ENCODE data around the gene MYH7B.

Gene MYH7B

DNA sequence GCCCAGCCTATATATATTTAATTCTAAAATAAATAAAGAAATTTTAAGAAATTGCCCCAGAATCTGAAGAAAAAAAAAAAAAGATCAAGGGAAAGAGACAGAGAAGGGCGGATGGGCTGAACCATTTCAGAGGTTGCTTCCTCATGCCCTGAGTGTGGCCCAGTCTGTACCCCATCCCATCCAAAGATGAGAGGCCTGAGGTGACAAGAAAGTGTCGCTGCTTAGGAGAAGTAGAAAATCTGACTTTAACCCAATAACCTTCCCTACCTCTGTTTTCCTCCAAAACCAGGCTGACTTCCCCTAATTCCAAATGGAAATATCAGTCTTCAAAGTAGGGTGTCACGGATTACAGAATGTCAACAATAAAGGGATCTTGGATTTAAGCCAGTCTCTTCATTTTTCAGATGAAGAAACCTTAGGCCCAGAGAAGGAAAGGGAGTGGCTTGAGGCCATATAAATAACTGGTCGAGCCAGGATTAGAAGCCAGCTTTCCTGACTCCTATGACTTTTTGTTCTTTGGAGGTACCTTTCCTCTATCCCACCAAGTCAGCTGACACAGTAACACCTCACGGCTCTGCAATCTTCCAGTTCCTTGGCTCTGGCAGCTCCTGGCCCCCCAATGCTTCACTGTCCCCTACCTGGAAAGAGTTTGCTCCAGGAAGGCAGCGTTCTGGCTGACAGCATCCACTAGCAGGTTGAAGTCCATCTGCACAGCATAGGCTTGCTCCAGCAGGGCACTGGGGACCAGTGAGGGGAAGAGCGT lies 10.2 kb upstream of the MYH7B start:
- DNase-seq, result no peak

DNA sequence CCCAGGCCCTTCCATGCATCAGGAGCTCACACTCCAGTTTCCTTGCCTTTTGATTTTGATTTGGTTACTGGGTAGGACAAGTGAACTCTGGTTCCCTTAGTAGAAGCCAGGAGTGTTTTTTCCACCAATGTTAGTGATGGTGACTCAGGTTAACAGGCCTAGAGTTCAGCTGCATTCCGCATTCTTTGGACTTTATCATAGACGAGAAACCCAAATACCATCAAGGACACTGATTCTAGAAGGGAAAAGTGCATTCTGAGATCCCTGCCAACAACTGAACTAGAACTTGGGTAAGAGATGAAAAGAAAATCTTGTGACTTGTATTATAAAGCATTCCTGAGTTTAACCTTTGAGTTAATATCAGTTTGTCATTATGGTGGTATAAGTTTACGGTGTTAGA lies 9.0 kb upstream of the MYH7B start:
- DNase-seq, result no peak

DNA sequence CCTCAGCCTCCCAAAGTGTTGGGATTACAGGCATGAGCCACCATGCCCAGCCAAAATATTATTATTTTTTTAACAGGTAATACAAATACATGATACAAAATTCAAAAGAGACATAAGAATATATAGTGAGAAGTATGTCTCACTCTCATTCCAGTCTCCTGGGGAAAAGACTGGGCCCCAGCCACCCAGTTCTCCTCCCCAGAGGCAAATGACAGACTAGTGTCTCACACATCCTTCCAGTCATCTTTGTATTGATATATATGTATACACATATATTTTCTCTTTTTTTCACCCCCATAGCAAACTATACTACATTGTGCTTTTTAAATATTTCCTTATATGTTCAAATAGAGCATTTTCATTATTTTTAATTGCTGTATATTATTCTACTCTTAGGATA lies 8.3 kb upstream of the MYH7B start:
- DNase-seq, result no peak

DNA sequence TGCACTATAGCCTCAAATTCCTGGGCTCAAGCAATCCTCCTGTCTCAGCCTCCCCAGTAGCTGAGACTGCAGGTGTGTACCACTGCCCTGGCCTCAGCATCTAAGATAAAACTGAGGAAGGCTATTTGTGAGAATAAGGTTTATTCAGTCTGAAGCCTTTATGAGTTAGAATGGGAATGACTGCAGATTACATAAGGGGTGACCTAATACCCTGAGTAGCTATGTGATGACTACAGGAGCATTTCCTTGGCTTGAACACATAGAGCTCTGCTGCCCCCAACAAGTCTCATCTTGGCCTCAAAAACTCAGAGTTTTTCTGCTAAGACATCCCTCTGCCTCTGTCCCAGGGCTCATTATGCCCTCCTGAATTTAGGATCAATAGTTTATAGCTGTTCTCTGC lies 7.6 kb upstream of the MYH7B start:
- no peak for DNase-seq

DNA sequence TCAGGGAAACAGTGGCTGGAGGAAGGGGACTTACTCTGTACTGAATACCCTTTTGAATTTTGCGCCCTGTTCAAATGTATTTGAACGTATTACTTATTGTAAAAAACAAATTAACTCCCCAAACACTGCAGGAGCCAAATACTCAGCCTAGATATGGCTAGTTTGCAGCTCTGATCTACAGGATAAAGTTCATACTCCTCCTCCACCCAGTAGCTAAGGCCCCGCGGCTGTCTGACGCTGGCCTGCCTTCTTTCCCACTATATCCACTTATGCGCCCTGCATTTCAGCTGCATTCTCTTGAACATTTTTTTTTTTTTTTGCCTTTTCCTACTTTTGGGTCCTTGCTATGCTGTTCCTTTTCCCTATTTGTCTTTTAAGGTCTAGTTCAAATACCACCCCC lies 6.5 kb upstream of the MYH7B start:
- DNase-seq, result no peak

DNA sequence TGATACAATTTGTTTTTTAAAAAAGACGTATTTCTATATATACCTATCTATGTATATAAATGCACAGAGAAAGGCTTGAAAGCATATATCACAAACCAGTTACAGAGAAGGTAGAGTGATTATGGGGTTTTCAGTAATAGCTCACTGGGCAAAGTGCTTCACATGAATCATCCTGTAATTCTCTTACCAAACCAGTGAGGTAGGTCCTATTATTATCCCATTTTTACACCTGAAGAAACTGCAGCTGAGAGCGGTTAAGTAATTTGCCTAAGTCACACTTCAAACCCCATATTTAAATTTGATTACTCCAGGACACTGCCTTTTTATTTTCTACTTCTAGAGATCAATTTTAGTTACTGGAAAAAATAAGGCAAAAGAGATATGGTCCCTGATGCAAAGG lies 4.4 kb upstream of the MYH7B start:
- DNase-seq, result peak in 1 of 3 experiments; percentile 13

DNA sequence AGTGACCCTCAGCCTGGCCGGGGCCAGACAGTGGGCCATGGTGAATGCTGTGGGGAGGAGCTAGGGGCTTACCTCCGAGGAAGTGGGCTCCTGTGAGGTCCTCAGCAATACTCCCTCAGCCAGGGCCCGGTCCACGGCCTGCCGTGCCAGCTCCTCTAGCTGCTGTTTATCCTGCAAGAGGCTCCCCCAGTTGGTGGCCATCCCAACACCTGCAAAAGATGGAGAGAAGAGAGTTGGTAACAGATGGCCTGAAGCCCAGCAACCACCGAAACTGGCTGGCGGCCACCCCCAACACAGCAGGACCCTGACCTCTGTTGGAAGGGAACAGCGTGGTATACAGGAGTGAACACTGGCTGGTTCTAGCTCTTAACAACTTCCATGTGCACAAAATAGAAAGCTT lies 4.0 kb upstream of the MYH7B start:
- DNase-seq, result no peak

DNA sequence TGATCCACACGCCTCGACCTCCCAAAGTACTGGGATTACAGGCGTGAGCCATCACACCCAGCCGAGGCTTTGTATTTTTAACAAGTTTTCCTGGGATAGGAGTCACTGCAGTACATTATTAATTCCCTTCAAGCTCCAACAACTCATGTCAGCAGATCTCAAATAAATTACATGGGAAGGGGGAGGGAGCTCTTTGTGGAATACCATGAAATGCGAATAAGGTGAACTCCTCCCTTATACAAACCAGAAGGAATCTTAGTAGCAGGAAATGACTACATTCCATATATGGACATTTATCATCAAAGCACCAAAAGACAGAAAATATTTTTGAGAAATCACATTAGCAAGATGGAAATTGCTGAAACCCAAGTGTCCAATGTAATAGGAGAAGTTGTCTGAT lies 3.0 kb upstream of the MYH7B start:
- no peak for DNase-seq

DNA sequence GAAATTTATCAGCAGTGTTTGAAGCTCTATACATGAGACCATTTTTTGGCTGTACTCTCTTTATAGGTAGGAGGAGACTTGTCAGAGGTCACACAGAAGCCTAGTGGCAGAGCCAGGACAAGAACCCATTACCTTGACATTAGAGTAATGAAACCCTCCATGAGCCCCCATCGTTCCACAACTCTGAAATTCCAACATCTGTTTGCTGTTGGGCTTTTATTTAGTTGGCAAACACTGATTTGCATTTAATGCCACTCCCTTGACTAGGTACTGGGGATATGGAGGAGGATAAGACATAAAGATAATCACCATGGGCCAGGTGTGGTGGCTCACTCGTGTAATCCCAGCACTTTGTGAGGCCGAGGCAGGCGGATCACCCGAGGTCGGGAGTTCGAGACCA lies 1.7 kb upstream of the MYH7B start:
- DNase-seq, result no peak

DNA sequence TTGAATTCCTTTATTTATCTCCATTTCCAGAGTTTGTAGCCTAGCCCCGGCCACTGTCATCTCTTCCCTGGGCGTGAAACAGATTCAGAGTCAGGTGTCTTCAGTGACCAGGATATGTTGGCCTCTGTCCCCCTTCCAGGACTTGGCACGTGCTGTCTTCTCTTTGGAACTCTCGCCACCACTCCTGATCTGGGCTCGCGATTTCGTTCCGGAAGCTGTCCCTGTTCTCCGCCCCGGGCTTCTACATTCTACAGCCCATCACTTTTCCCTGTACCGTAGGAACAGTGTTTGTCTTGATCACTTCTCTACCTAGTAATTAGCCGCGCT lies 801 bp upstream of the MYH7B start:
- DNase-seq, result no peak

DNA sequence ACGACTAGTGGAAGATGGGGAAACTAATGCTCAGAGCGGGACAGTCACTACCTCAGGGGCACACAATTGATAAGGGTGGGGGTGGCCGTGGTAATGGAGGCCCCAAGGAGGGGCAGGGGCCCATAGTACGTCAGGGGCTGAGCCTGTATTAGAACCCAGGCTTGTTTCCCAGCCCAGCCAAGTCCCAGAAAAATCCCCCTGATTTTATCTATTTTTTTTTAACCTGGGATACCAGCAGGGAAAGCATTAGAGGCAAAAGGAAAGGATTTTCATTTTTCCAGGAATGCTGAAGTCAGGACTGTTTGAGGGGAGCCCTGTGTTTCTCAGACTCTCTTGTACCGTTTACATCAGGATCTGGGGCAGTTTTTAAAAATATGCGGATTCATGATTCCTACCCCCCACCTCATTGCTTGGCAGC lies 382 bp downstream of the MYH7B start:
- DNase-seq, result no peak

DNA sequence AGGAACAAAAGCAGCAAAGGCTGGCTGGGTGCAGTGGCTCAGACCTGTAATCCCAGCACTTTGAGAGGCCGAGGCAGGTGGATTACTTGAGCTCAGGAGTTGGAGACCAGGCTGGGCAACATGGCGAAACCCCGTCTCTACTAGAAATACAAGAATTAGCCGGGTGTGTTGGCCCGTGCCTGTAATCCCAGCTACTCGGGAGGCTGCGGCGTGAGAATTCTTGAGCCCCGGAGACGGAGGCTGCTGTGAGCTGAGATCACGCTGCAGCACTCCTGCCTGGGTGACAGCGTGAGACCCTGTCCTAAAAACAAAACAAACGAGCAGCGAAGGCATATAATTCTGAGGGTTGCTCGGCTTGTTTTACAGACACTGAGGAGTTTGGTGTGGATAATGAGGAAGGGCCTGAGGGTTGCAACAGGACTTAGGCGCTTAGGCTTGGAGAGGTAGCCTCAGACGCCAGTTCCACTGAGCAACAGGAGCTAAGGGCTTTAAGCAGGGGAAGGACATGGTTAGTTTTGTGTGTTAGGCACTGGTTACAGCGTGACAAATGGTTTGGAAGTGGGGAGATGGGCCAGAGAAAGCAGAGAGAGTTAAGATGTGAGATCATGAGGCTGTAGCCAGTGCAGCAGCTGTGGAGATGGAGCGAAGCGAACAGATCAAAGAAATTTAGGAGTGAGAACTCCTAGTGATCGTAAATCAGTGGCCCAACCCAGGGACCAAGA lies 1.2 kb downstream of the MYH7B start:
- no peak for DNase-seq

DNA sequence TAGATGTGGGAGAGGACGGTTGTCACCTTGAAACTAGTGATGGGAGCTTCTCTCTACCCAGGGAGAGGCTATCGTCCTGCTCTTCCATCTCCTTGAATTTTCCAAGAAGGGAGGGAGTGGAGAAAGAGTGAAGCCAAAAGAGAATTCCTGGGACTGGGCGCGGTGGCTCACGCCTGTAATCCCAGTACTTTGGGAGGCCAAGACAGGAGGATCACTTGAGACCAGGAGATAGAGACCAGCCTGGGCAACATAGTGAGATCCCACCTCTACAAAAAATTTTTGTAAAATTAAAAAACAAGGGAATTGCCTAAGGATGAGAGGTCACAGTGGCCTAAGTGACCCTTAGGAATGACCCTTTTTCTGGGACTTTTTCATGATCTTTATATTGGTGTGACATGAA lies 8.8 kb downstream of the MYH7B start:
- DNase-seq, result no peak

DNA sequence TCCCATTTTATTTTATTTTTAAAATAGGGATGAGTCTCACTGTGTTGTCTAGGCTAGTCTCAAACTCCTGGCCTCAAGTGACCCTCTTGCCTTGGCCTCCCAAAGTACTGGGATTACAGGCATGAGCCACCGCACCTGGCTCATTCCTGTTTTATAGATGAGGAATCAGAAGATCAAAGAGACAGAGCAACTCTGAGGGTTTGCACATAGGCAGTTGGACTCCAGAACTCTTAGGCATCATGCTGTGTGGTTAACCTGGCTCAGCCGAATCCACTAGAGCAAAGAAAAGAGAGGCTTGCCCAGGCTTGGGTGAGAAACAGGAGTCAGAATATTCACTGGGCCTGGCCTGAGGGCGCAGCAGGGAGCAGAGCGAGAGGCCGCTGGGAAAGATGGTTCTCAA lies 9.4 kb downstream of the MYH7B start:
- DNase-seq, result no peak

DNA sequence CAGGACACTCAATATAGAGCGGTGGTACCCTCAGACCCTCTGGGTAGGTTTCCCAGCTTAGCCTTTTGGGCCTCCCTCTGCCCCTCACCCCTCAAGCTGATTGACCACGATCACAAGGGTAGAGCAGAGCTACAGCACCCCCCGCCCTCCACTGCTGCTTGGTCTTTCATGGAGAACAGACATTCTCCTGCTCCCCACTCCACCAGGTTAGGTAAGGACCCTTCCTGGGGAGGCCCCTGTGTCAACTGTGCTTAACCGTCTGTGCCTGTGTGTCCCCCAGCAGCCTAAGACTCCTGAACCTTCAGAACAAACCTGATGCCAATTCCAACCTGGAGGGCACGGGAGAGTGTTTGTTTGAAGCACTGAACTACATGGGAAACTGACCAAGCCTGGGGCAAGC lies 11.8 kb downstream of the MYH7B start:
- no peak for DNase-seq

DNA sequence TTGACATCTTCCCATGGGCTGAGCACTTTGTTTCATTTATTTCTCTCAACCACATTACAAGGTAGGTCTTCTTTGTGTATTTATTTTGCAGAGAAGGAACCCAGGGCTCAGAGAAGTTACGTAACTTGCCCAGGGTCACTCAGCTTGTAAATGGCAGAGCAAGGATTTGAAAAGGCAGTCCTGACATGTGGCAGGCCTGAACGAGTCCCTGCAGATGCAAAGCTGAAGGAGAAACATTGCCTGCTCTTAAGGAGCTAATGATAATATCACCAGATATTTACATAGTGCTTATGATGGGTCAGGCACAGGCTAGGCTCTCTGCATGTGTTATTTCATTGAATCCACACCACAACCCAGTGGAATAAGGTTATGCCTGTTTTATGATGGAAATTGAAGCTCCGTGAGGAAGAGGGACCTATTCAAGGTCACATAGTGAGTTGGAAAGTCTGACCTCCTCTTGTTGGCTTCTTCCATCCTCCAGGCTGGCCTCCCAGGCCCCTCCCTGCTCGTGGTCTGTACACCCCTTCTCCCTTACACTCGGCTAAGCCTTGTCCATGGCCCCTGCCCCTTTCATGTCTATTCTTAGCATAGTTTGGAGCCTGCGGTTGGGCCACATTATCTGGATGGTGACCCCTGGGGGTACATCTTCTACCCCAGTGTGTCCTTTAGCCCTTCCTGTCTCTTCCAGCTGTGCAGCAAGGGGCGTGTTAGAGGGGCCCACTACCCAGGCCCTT lies 12.5 kb downstream of the MYH7B start:
- DNase-seq, result no peak

DNA sequence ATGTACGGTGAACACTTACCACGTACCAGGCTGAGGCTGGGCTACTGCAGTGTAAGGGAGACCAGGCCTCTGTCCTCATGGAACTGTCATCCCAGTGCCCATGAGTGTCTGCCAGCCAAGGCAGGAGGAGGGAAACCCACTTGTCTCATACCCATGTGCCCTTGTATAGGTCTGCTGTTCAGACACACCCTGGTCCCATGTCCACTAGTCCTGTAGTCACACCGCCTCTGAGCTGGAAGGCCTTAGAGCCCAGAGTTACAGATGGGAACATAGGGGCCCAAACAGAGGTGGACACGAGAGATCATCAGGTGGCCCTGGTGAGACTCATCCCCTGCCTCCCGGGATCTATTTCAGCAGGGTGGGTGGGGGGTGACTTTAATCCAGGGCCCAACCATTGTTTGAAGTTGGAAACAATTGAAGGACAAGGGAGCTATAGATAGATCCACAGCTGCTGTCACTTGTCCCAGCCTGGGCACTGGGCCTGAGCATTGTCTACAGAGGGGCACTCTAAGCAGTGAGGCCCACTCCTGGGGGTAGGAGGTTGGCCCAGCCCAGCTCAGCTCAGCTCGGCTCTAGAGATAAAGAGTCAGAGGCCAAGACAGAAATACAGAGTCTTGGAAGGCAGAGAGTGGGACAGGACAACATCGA lies 14.6 kb downstream of the MYH7B start:
- no peak for DNase-seq

DNA sequence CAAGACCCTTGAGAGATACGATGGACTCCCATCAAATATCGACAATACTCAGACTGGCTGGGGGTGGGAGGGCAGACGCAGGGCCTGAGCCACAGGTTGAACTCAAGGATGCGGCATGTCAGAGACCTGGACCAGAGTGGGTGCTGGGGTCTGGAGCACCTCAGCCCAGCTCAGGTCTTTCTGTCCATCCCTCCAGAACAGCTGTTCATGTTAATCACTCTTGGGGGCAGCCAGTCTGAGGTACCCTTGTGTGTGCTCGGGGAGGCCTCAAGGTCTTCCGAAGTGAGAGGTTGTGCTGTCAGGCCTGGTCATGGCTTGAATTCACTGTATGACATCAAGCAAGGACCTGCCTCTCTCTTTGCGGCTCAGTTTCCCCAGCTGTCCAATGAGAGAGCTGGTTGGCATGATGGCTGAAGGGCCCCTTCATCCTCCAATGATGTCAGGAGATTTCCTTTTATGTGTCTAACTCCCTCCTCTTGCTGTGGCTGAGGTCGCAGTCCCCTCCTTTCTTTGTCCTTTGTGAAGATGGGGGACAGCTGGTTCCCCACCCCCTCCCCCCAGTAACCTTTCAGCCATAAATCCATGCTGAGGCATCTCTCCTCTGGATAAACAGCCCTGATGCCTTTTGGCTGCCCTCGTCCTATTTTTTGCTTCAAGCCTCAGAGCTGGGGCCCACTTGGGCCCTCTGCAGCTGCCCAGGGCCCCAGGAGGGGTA lies 15.3 kb downstream of the MYH7B start:
- no peak for DNase-seq

DNA sequence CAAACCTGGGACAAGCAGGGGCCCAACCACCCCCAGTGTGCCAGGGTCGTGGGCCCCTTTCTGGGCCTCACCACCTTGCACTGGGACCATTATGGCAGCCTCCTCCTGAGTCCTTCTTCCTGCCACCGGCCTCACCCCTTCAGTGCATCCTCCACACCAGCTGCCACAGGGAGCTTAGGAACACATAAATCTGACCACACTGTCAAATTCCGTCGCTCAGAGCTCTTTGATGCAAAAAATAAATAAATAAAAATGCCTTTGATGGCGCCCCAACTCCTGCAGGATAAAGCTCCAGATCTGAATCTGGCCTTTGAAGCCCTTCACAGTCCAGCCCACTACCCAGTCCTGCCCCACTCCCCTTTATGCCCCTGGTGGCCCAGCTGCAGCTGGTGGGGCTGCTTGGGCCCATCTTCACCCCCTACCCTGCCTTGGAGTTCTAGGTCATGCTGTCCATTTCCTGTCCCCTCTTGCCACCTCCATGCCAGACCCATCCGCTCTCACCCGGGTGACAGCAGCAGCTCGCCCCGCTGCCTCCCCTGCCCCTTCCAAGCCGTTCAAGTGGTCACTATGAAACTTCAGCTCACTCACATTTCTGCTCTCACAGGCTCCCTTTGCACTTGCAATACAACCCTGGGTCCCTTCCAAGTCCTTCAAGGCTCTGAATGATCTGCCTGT lies 16.0 kb downstream of the MYH7B start:
- DNase-seq, result no peak

DNA sequence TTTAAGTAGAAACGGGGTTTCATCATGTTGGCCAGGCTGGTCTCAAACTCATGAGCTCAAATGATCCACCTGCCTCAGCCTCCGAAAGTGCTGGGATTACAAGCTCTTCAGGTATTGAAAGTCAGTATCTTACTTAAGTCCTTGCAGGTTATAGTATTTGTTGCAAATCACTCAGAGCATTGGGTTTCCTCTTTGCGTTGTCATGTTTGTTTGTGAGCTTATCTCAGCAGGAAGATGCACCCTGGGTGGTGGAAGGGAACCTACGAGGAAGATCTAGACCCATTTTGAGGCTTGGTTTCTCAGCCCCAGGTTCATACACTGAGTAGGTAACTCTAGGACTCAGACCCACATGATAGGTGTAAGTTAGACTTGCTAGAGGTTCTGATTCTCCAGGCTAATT lies 18.6 kb downstream of the MYH7B start:
- no peak for DNase-seq

DNA sequence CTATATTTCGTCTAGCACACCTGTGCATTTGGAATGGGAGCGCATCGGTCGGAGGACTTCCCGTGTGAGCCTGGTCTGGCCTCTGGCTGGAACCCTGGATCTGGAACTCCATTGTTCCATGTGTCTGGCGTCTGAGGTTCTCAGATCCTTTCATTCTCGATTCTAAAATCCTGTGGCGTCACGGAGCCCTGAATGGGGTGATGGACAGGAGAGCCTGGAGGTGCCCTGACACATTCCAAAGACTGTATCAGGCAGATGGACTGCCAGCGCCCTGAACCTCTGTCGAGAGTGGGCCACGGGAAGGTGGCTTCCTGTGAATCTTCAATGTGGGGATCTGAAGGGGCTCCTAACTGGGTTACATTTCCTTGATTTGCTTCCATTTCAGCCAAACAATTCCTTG lies 20.6 kb downstream of the MYH7B start:
- DNase-seq, result no peak

DNA sequence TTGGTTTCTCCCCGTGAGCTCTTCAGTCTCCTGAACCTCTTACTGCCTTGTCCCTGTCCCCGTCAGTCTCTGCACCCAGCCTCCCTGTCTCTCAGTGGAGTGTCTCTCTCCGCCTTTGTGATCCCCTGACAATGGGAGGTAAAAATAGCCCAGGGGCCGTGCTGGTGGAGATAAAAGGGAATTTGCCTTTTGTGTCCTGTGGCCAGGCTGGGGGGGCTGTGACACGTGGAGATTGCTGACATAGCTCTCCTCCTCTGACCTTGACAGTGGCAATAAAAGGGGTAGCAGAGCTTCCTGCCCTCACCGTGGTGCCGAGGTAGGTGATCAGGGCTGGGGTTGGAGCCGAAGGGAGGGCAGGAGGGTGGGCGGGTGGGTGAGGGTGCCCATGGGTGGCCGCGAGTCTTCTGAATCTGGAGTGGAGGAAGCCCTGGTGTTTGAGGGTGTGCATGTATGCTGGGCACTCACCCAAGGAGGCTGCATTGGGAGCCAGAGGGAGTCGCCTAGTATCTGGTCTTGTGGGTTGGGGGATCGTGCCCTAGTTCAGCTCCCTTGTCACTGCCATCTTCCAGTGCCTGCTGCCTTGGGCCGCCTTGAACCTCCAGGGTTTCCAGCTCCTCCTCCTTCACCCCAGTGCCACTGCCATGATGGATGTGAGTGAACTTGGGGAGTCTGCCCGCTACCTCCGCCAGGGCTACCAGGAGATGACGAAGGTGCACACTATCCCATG lies 21.9 kb downstream of the MYH7B start:
- DNase-seq, result peak in 1 of 3 experiments; percentile 8

Measured in NCI-H1417 (cell line).